Dermis blood vessel endothelial cell (primary cell): ENCODE measurements around the gene ATP2B2. TPM values are rescaled to one million over a fixed set of nuclear protein-coding genes. Genes with fewer than 3 reads are reported as not detected.

Source experiments
- DNase-seq: peaks from one replicate; pipeline ENCODE4 v3.0.0; 2010
- total RNA-seq: library from RNA; depleted of rRNA; stranded (reverse); fragments of >200 nt; gene quantifications from 2 replicates; pipeline ENCODE4 v1.2.3, GENCODE V29; 2014

ATP2B2 gene
- total RNA-seq, 1 donor from 2014 or later = not detected

GRCh38 chr3:10447110-10447509 lies 58.3 kb downstream of the ATP2B2 start:
- DNase-seq = no peak

DNA sequence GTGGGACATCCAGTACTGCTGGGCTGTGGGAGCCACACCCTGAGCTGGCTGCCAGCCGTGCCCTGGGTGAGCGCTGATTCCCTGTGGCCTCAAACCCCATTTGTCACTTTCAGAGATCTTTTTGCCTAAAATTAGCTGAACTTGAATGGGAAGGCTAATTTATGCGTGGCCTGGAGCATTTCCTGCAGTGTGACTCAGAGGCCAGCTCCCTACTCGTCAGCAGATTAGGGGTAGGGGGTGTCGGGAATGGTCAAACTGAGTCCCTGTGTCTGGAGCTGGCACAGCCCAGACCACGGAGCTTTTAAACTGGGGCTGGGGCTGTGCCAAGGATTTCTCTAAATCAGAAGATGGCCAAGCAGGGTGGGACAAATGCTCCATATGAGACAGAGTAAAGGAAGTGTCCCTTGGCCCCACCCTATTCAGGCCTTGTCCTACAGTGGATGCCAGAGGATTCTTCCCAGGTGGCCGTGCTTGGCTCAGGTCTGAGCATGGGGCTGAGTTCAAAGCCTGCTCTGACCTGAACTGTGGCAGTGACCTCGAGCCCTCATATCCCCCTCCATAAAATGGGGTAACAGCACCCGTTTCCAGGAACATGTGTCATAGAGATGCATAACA lies 59.7 kb downstream of the ATP2B2 start:
- DNase-seq = no peak

GRCh38 chr3:10444511-10444910 lies 60.9 kb downstream of the ATP2B2 start:
- no peak for DNase-seq

GRCh38 chr3:10444110-10444429 lies 61.3 kb downstream of the ATP2B2 start:
- DNase-seq = no peak

- no peak for DNase-seq
Observed at GRCh38 chr3:10443272-10444109, 61.9 kb downstream of the ATP2B2 start.

DNA sequence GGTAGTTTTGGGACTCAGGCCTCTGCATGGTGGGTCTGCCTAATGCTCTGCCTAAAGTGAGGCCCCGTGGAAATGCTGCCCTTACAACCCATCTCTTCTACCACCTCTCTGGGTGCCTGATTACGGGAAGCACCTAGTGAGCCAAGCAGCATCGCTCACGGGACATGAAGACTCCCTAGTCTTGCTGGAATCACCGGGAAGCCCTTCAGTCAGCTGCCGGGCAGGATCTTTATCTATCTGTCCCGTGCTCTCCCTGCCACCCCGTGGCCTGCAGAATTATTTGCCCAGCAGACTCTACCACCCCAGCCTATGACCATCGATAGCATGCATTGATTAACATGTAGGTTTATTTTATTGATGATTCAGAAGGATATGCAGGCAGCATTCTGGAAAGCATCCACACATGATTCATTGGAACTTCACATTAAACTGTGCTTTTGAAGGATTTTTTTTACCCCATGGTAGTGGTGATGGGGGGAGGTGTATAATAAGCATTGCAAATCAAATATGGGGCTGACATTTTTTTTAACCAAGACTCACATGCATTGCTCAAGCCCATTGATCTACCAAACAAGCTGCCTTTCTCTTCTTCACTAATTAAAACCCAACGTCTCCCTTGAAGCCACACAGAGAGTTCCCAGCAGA lies 63.1 kb downstream of the ATP2B2 start:
- no peak for DNase-seq

DNA sequence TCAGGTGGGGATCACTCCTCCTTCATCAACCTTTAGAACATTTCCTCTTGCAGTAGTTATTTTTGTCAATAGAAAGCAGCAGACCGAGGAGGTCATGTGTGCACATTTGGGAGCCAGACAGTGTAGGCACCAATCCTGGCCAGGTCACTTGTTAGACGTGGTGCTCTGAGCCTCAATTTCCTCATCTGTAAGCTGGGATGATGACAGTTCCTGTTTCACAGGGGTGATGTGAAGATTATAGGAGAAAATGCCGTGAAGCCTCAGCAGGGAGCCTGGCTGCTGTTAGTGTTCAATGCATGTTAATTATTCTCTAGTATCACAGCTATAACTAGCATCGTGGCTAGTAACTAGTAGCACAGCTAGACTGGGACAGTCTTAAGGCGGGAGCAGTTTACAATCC lies 64.7 kb downstream of the ATP2B2 start:
- no peak for DNase-seq

- no peak for DNase-seq
Observed at GRCh38 chr3:10438902-10439610, 66.3 kb downstream of the ATP2B2 start.

GRCh38 chr3:10437995-10438901 lies 67.1 kb downstream of the ATP2B2 start:
- no peak for DNase-seq

DNA sequence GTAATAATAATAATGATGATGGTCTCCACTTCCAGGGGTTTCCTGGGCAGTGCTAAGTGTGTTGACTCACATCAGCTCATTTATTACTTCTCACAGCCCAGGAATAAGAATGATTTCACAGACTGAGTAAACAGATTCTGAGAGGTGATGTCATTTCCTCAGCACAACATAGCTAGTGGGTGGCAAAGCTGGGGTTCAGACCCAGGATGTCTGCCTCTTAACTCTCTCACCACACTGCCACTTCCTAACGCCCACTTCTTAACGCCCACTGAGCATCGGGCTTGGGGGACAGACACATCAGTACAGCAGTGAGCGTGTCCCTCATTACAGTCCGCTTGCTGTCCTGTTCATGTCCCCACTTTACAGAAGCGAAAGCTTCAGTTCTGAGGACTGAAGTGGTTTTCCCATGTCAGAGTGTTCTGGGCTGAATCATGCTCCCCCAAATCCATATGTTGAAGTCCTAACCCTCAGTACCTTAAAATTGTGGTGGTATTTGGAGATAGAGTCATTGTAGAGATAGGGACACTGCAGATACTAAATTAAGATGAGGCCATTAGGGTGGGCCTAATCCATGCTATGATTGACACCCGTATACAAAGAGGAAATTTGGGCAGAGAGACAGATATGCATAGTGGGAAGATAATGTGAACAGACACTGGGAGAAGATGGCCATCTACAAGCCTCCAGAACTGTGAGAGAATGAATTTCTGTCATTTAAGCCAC lies 68.0 kb downstream of the ATP2B2 start:
- peak; percentile 46 for DNase-seq

DNA sequence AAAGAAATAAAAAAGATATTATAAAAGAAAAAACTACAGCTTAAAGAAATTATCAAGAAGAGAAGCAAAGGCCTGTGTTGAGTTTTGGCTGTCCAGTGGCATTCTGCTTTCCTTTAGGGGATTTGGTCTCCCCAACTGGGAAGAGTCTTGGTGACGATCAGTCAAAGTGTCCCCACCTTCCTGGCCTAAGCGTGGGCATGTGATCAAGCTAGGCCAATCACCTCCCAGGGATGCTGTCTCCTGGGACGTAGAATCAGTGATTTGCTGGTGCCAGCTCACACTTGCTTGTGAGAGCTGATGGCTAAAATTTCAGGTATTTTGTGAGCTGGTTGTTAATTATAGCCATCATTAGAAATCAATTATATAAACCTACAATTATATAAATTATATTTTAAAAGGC lies 69.5 kb downstream of the ATP2B2 start:
- DNase-seq = no peak

DNA sequence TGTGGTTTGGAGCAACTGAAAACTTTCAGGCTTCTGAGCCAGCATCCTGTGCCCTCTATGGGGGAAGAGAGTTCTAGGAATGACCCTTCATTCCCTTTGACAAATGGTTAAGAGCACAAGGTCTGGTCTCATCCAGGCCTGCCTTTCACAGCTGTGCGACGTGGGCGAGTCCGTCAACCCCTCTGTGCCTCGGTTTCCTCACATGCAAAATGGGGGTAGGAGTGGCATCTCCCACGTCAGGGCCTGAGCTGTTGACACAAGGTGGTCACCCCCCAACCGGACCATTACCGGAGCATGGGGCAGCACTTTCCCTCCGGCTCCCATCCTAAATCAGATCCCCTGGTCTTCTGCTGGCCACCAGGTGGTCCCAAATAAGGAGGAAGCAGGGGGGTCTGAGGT lies 70.4 kb downstream of the ATP2B2 start:
- DNase-seq = no peak

GRCh38 chr3:10434144-10434937 lies 71.0 kb downstream of the ATP2B2 start:
- DNase-seq = no peak

DNA sequence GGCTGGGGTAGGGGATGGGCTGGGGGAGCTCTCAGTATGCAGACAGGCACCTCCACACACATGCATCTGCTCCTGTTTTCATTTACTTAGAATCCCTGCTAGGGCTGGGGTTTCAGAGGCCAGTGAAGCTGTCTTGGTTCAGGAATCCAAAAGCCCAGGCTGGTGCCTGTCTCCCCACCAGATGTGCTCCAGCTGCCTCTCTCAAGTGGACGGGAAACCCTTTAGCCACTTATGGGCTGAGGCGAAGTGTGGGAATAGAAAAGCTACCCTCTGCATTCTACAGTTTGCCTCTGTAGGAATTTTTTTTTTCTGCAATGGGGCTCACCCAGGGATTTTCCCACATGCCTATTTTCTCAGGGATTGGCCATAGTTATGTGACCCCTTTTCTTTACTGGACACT lies 72.5 kb downstream of the ATP2B2 start:
- DNase-seq = no peak

GRCh38 chr3:10432156-10432845 lies 73.1 kb downstream of the ATP2B2 start:
- no peak for DNase-seq

DNA sequence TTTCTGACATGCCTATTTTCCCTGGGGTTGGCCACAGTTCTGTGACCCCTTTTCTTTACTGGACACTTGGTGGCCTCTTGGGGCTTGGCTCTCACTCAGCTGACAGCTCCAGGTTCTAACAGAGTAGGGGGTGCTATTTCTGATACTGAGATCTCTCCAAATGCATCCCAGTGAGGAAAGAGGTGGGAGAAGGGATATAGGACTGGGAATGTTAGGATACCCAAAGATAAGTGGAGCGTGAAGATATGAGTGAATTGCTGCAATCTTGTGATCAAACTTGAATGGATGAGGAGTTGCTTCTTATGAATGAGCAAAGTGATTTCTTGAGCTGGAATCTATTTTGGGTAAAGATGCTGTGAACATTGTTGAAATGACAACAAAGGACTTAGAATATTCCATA lies 74.6 kb downstream of the ATP2B2 start:
- no peak for DNase-seq

GRCh38 chr3:10428406-10429091 lies 76.8 kb downstream of the ATP2B2 start:
- no peak for DNase-seq

DNA sequence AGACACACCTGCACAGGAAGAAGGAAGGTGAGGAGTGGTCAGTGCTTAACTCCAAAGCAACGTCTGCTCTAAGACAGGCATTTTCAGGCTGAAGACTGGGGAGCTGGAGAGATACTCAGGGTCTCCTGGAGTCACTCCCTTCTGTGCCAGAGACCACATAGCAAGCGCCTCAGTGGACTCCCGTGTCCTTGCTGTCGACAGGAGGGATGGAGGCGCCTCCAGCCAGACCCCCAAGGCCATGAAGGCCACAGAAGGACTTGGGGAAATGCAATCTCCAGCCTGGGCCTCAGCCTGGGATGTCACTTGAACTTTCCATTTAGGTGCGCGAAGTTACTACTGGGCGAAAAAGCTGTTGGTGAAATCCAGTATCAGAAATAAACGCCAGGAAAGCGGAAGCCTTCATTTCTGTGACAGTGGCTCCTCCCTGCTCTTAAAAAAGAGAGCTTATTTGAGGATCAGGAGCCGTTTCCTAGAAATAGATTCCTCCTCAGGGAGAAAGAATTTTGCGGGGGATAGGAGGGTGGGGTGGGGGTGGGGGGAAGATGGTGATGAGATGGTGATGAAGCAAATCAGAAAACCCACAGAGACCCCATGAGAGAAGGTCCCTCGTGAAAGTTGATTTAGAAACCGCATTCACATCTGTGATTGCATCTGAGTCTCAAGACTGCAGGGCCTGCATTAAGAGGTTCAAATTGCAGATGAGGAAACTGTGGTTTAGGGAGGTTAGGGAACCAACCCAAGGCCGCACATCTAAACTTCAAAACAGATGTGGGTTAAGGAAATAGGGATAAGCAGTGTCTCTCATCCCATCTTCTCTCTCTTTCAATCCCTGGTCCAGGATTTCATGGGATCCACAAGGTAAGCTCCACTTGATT lies 78.8 kb downstream of the ATP2B2 start:
- DNase-seq = no peak
